Measurements from ENCODE around the gene BTBD9.

- no peak for TF ChIP-seq CTCF (conservative IDR thresholded peaks at IDR 0.05)
- TF ChIP-seq EZH2 (IDR thresholded peaks at IDR 0.05; ENCODE audit: low read depth), result no peak
These were observed 358.6 kb downstream of the BTBD9 start for GRCh38 chr6:38281126-38281525.

Measured in PC-9 (cell line).